Central memory CD4-positive, alpha-beta T cell (primary cell): ENCODE results near the gene OBSCN.

Experiments used
- DNase-seq: peaks from one replicate; pipeline ENCODE4 v3.0.0; 2022

The OBSCN gene

GRCh38 chr1:228311091-228311490 is 103.2 kb downstream of the OBSCN start:
- DNase-seq = no peak

GRCh38 chr1:228312136-228312764 is 104.4 kb downstream of the OBSCN start:
- DNase-seq = no peak

GRCh38 chr1:228313536-228314277 is 105.9 kb downstream of the OBSCN start:
- DNase-seq = no peak

- no peak for DNase-seq
Measured at GRCh38 chr1:228314315-228314657, 106.4 kb downstream of the OBSCN start.

- DNase-seq = no peak
Measured at GRCh38 chr1:228314658-228315483, 107.0 kb downstream of the OBSCN start.

- no peak for DNase-seq
Measured at GRCh38 chr1:228315484-228315944, 107.7 kb downstream of the OBSCN start.

GRCh38 chr1:228315945-228316588 is 108.2 kb downstream of the OBSCN start:
- DNase-seq = no peak

GRCh38 chr1:228316589-228317387 is 108.9 kb downstream of the OBSCN start:
- no peak for DNase-seq

- no peak for DNase-seq
Measured at GRCh38 chr1:228317411-228317828, 109.6 kb downstream of the OBSCN start.

- DNase-seq = no peak
Measured at GRCh38 chr1:228317891-228318810, 110.3 kb downstream of the OBSCN start.

GRCh38 chr1:228318823-228319241 is 111.0 kb downstream of the OBSCN start:
- no peak for DNase-seq

GRCh38 chr1:228319352-228320088 is 111.7 kb downstream of the OBSCN start:
- DNase-seq = no peak

- DNase-seq = no peak
Measured at GRCh38 chr1:228320394-228320793, 112.5 kb downstream of the OBSCN start.

- DNase-seq = no peak
Measured at GRCh38 chr1:228321435-228321834, 113.6 kb downstream of the OBSCN start.

- no peak for DNase-seq
Measured at GRCh38 chr1:228321895-228322294, 114.1 kb downstream of the OBSCN start.

GRCh38 chr1:228323401-228323800 is 115.6 kb downstream of the OBSCN start:
- no peak for DNase-seq

- no peak for DNase-seq
Measured at GRCh38 chr1:228325267-228325666, 117.4 kb downstream of the OBSCN start.

GRCh38 chr1:228329887-228330286 is 122.0 kb downstream of the OBSCN start:
- DNase-seq = no peak

- DNase-seq = no peak
Measured at GRCh38 chr1:228332797-228333738, 125.2 kb downstream of the OBSCN start.
